DMS153 (cell line): Measurements from ENCODE around the gene KREMEN2.

Experiments used
- DNase-seq: peaks from one replicate; lab custom pipeline; 2025; lab: John Stamatoyannopoulos, UW

The KREMEN2 gene

GRCh38 chr16:2977440-2977839 lies 13.4 kb downstream of the KREMEN2 start:
- peak; percentile 87 for DNase-seq

DNA sequence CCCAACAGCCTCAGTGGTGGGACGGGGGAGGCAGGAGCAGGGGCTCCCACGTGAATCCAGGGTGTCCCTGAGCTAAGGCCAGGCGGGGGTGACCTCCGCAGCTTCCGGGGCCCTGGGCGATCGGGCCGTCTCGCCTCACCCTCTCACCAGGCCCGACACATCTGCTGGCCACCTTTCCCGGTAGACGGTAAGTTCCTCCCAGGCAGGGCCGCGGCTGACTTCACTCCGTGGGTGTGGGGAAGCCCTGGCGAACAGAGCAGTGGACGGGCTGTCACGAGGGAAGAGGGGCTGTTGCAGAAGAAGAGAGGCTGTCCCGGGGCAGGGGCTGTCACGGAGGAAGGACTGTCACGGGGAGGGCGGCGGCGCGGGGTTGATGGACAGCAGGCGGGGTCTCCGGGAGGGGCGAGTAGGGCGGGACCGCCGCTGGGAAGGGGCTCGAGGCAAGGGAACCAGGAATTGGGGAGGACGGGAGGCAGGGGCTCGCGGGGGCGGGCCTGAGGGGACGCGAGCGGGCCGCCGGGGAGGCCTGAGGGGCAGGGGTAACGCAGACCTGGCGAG lies 15.7 kb downstream of the KREMEN2 start:
- no peak for DNase-seq

GRCh38 chr16:2980227-2981176 lies 16.4 kb downstream of the KREMEN2 start, which contains the start of gene PKMYT1:
Gene PKMYT1 (minus strand): TSS chr16:2980446. CDS start chr16:2979657, 789 bp downstream.
- peak; percentile 44 for DNase-seq

DNA sequence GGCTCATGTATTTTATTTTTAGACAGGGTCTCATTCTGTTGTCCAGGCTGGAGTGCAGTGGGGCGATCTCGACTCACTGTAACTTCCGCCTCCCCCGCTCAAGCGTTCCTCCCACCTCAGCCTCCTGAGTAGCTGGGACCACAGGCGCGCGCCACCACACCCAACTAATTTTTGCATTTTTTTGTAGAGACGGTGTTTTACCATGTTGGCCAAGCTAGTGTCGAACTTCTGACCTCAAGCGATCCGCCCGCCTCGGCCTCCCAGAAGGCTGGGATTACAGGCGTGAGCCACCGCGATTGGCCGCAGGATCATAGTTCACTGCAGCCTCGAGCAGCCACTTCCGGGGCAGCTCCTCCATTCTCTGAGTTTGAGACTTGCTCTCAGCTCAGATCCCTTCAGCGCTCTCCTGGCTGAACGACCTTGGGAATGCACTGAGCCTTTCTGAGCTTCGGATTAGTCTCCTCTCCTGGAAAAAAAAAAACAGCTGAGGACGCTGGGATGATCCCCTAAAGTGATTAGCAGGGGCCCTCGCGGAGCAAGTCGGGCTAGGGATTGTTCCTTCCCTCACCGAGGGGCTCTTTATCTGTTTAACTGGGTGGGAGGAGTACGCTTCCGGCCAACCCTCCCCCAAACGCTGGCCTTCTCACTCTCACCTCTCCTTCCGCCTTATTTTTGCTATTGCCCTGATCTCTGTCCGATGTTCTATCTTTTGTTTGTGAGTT lies 17.3 kb downstream of the KREMEN2 start:
- no peak for DNase-seq

DNA sequence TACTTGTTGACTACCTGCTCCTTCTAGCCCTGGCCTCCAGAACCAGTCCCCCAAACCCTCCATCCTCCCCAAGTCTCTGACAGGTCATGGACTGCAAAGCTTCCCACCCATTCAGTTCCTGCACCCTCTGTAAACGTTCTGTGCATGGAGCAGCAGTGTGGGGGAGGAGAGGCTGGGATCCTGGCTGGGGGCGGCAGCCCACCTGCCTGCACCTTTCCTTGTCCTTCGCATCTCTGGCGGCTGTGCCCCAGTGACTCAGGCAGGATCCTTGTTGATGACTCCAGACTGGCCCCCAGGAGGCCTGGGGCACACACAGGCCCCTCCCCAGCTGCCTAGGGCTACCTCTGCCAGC lies 17.8 kb downstream of the KREMEN2 start:
- no peak for DNase-seq

DNA sequence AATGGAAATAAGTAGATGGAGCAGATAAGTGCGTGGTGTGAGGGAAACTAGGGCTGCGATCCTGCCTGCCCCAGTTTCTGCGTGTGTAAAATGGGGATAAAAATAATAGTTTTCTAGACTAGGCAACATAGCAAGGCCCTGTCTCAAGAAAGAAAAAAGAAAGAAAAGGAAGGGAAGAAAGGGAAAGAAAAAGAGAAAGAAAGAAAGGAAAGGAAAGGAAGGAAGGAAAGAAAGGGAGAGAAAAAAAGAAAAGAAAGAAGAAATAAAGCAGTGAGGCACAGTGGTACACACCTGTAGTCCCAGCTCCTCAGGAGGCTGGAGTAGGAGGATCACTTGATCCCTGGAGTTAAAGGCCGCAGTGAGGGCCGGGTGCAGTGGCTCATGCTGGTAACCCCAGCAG lies 18.3 kb downstream of the KREMEN2 start:
- DNase-seq = no peak

DNA sequence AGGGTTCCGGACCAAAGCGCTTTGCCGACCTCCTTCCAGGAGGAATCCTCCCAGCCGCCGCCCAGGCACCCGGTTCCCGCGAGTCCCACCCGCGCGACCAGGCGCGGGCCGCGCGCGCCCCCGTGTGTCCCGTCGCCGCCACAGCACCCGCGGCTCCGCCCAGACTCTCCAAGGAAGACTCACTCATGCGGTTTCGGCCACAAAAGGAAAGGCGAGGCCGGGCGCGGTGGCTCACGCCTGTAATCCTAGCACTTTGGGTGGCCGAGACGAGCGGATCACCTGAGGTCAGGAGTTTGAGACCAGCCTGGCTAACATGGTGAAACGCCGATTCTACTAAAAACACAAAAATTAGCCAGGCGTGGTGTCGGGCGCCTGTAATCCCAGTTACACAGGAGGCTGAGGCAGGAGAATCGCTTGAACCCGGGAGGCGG lies 19.6 kb downstream of the KREMEN2 start:
- peak; percentile 74 for DNase-seq

- no peak for DNase-seq
These were observed 21.4 kb downstream of the KREMEN2 start for GRCh38 chr16:2985462-2985861.

DNA sequence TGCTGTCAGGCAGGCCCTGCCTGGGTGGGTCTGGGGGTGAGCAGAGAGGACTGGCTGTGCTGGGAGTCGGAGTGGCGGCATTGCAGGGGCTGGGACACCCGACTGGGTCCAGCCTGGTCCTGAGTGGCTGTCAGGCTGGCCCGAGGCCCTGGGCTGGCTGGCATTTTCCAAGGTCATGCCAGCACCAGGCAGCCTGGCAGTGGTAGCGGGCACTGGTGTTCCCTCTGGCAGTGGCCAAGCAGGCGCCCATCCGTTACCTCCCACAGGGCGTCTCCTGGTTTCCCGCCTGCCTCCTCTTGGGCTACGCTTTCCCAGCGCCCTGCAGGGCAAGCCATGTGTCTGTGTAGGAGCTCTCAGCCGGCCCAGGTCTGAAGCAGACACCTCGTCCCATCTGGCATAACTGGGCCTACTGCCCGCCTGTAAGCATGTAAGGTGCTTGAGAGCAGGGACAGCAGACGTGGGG lies 21.8 kb downstream of the KREMEN2 start:
- no peak for DNase-seq

GRCh38 chr16:2986623-2987188 lies 22.6 kb downstream of the KREMEN2 start:
- no peak for DNase-seq

- no peak for DNase-seq
These were observed 23.2 kb downstream of the KREMEN2 start for GRCh38 chr16:2987286-2987685.

- DNase-seq = no peak
These were observed 23.8 kb downstream of the KREMEN2 start for GRCh38 chr16:2987833-2988232.

- DNase-seq = no peak
These were observed 24.6 kb downstream of the KREMEN2 start for GRCh38 chr16:2988590-2989099.

DNA sequence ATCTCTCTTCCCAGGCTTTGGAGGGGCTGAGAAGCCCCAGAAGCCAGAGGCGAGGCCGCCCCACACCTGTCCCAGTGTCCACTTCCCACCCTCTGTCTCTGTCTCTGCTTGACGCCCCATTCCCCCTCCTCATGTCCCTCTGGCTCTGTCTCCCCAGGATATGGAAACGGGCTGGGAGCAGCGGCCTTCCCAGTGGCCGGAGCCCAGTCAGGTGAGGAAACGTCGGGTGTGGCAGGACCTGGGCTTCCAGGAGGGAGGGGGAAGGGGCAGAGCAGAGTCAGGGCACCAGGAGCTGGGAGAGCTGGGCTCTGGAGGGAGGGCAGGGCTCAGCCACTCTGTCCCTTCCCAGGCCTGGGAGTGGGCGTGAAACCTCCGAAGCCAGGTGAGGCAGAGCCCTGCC lies 26.8 kb downstream of the KREMEN2 start:
- no peak for DNase-seq

DNA sequence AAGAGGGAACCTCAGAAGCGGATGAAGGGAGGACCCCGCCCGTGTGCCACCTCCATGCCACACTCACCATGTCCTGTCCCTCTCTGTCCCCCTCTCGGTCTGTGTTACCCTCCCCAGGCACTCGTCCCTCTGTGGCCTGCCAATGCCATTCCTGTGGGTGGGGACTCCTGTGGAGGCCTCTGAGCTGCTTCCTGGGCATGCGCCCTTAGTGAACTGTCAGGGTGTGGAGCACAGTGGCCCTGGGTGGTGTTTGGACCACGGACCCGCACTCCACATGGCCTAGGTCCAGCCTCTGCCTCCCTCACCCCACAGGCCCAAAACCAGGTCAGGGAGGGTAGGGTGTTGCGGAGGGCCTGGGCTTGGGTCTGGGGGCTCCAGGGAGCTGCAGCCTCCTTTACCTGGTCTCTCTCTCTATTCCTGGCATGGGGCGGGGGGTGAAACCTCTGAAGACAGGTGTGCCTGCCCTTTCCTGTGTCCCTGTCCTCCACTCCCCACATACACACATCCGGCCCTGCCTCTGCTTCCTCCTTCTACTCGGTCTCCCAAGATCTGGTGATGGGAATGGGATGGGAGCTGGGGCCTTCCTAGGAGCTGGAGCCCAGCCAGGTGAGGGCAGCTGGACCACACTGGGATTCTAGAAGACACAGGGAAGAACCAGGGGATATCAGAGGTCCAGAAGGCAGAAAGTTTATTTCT lies 27.6 kb downstream of the KREMEN2 start:
- no peak for DNase-seq

DNA sequence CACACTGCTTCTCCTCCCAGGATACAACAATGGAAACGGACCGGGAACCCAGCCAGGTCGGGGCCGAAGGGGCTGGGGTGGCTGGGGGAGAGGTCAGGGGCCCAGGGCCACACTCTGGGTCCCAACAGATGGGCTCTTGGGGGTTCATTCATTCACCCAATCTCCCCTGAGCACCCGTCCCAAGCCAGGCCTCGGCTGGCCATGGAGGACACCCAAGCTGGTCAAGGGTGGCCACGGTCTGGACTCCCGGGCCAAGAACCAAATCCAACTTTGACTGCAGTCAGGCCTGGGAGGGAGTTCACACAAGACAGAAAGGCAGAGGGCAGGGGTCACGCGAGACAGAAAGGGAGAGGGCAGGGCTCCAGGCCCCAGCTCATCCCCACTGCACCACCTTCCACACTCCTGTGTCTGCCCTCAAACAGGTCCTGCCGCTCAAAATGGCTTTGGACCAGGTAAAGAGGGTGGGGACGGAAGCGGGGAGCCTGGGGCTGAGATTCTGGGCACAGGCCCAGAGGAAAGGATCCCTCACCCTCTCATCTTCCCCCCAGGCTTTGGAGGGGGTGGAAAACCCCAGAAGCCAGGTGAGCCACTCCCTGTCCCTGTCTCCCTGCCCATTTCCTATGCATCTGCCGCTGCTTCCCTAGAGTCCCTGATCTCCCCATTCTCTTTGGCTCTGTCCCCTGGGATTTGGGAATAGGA lies 28.5 kb downstream of the KREMEN2 start:
- no peak for DNase-seq

DNA sequence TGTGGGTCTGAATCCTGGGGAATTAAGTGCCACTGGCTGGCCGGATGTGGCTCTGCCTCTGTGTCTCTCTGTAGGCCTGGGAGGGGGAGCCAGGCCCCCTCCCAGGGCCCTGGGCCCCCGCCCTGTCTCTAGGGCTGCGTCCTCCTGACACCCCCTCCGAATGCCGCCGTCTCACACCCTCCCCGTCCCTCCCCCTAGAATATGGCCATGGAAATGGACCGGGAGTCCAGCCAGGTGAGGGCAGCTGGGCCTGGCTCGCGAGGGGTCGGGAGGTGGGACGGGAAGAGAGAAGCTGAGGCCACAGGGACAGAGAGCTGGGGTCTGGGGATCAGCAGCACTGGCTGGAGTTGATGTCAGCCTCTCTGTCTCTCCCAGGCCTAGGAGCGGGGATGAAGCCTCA lies 32.2 kb downstream of the KREMEN2 start:
- no peak for DNase-seq

DNA sequence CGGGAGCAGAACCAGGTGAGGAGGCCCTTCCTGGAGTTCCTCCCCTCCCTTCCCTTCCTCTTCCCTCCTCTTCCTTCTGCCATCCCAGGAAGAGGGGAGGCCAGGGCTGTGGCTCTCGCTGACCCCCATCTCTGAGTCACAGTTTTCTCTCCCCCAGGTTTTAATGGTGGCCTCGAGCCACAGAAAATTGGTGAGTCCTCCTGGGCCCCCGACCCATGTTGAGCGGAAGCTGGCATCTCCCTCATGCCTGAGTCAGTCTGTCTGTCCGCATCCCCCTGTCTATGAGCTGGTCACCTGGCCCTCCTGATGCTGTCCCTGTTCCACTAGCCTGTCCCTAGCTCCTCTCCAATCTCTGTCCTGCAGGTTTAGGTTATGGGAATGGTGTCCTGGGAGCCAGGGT lies 35.9 kb downstream of the KREMEN2 start:
- DNase-seq = no peak

- no peak for DNase-seq
These were observed 36.5 kb downstream of the KREMEN2 start for GRCh38 chr16:3000540-3000939.

- DNase-seq = no peak
These were observed 37.2 kb downstream of the KREMEN2 start for GRCh38 chr16:3001316-3001715.
